NCI-H1092 treated with DMSO at 0.1 percent for 48 hours (cell line): Measurements from ENCODE around the gene SHKBP1.
"Not testable (repeated sequence)": the region's sequence is repeated elsewhere in the genome, so short reads cannot be mapped to it uniquely, and the experiment has no call there.

Experiments
- DNase-seq: peaks from one replicate; lab custom pipeline; 2025; lab: John Stamatoyannopoulos, UW

The SHKBP1 gene, protein sequence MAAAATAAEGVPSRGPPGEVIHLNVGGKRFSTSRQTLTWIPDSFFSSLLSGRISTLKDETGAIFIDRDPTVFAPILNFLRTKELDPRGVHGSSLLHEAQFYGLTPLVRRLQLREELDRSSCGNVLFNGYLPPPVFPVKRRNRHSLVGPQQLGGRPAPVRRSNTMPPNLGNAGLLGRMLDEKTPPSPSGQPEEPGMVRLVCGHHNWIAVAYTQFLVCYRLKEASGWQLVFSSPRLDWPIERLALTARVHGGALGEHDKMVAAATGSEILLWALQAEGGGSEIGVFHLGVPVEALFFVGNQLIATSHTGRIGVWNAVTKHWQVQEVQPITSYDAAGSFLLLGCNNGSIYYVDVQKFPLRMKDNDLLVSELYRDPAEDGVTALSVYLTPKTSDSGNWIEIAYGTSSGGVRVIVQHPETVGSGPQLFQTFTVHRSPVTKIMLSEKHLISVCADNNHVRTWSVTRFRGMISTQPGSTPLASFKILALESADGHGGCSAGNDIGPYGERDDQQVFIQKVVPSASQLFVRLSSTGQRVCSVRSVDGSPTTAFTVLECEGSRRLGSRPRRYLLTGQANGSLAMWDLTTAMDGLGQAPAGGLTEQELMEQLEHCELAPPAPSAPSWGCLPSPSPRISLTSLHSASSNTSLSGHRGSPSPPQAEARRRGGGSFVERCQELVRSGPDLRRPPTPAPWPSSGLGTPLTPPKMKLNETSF

DNA sequence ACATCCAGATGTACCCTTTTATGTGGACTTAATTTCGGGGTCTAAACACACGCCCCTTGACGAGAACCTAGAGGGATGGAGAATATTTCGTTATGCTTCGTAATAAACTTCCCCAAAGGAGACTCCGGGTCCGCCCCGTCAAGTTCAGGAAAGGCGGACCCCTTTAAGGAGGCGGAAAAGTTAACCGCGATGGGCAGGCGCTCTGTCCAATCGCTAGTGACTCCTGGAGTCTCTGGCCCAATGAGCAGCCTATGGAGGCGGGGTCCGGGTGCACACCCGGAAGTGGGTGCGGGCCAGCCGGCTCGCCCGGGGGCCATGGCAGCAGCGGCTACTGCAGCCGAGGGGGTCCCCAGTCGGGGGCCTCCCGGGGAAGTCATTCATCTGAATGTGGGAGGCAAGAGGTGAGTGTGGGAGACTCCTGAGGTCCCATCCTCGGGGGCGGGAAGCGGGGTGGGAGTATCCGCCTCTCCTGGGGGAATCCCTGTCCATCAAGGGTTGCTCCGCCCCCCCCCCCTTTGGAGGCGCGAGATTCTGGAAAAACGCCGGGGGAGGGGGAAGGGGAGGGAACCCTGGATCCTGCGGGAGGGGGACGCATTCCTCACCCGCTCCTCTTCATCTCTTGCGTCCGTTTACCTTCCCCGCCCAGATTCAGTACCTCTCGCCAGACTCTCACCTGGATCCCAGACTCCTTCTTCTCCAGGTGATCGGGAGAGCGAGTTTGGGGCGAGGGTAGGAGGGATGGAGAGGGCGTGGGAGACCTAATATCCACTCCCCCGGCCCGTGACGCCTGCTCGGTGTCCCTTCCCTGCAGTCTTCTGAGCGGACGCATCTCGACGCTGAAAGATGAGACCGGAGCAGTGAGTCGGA lies at the start of gene SHKBP1:
SHKBP1 (plus strand) TSS at position 289 of the 867 bp plus-strand sequence; CDS start at position 316, 27 bp downstream.
- peak; percentile 83 for DNase-seq

GRCh38 chr19:40528078-40528477 lies 48.6 kb upstream of the SHKBP1 start:
- no peak for DNase-seq

DNA sequence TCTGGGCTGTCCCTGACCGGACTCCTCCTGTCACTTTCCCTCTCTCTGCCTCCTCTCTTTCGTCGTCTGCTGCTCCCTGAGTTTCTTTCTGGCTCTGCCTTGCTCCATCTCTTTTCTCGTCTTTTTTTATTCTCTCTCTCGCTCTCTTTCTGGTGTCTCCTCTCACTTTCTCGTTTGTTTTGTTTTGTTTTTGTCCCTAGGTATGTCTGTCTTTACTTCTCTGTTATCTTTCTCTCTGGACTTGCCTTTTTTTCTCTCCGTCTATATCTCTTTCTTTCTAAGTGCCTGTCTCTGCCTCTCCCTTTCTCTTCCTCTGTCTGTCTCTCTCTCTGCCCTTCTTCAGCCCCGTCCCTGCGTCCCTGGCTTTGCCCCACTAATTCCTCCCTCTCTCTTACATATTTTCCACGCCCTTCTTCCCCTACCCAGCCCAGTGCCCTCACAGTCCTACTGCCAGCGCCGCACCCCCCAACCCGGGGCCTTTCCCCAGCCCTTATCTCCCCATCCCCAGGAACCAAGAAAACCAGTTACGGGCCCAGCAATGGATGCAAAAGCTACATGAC lies 48.1 kb upstream of the SHKBP1 start:
- no peak for DNase-seq

DNA sequence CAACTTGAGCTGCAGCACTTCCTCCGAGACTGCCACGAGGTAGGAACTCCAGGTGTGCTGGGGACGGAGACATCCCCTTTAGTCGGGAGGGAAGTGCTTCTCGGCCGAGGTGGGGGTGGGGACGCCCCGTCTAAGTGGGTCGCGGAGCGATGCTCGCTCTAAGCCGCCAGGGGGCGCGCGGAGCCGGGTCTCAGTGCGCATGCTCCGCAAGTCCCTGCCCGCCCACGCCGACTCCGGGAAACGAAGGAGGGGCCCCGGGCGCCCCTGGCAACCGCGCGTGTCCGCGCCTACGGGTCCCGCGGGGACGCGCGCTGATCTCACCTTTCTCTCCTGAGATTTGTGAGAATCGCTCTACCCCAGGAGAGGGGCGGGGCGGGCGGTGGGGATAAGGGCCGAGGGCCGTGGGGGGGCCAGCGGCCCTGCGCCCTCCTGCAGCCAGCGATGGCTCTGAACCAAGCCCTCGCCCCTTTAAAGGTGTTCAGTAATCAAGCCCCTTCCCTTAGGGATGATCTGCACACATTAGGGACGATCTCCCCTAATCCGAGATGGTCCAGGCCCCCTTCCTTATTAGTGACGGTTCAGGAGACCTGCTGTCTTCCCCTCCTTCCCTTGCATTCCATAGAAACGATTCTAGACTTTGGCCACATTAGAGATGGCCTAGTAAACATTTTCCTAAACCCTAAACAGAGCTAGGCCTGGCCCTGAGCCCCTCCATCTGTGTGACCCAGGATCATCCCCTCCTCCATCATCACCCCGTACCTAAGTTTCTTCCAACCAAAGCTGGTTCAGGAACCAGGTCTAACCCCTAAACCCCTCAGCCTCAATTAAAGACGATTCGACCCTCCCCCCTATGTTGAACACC lies 47.3 kb upstream of the SHKBP1 start:
- DNase-seq = peak; percentile 76

GRCh38 chr19:40530091-40530901 lies 46.4 kb upstream of the SHKBP1 start:
- peak; percentile 8 for DNase-seq

- no peak for DNase-seq
Observed at GRCh38 chr19:40533508-40533907, 43.2 kb upstream of the SHKBP1 start.

DNA sequence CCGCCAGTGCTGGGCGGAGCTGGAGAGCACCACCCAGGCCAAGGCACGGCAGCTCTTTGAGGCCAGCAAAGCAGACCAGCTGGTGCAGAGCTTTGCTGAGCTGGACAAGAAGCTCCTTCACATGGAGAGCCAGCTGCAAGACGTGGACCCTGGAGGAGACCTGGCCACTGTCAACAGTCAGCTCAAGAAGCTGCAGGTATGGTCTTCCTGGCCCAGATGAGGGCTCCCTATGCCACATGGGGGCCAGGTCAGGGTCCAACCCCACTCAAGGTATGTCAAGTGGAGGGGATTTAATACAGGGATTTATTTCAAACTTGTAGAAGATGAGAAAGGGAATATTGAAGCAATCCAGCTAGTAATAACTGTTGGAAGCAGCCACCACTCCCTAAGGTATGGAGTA lies 42.5 kb upstream of the SHKBP1 start:
- DNase-seq = no peak

GRCh38 chr19:40539070-40539469 lies 37.6 kb upstream of the SHKBP1 start:
- no peak for DNase-seq

DNA sequence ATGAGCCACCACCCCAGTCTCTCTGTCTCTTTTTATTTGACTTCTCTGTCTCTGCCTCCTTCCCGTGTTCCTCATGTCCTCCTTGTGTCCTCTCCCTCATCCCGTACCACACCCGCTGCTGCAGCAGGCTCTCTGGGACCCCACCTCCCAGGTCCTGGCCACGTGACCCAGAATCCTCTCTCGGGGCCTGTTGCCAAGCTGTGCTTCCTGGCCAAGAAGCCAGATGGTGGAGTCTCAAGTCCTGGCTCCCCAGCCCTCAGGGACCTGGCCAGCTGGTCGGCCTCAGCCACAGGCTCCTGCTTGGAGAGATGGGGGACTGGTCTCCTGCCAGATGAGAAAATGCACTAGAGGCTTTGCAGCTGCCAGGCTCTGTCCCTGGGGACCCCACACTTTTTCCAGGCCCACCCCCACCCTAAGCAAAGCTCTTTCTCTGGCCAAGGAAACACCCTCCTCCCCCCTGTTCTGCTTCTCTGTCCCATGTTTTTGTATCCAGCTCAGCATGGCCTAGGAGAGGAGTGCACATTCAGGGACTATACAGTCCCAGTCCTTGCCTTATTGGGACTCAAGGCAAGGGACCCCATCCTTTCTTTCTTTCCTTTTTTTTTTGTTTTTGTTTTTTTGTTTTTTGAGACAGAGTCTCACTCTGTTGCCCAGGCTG lies 34.3 kb upstream of the SHKBP1 start:
- peak; percentile 89 for DNase-seq

- no peak for DNase-seq
Observed at GRCh38 chr19:40543029-40543597, 33.6 kb upstream of the SHKBP1 start.

DNA sequence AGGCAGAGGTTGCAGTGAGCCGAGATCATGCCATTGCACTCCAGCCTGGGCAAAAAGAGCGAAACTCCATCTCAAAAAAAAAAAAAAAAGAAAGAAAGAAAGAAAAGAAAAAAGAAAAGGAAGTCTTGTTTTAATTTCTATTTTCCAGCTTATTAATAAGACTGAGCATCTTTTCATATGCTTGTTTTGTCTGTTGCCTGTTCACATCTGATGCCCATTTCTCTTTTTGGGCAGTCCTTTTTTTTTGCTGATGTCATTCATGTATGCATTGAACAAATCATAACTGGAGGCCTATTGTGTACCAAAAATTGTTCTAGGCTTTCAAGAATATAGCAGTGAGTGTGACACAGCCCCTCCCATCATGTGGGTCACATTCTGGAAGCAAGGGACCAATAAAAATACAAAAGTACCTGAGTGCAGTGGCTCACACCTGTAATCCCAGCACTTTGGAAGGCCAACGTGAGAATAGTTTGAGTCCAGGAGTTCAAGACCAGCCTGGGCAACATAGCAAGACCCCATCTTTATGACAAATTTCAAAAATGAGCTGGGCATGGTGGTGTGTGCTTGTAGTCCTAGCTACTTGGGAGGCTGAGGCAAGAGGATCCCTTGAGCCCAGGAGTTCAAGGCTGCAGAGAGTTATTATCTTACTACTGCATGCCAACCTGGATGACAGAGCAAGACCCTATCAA lies 30.4 kb upstream of the SHKBP1 start:
- not testable (repeated sequence) for DNase-seq

DNA sequence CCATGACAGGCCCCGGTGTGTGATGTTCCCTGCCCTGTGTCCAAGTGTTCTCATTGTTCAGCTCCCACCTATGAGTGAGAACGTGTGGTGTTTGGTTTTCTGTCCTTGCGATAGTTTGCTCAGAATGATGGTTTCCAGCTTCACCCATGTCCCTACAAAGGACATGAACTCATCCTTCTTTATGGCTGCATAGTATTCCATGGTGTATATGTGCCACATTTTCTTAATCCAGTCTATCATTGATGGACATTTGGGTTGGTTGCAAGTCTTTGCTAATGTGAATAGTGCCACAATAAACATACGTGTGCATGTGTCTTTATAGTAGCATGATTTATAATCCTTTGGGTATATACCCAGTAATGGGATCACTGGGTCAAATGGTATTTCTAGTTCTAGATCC lies 29.5 kb upstream of the SHKBP1 start:
- DNase-seq = not testable (repeated sequence)

- DNase-seq = no peak
Observed at GRCh38 chr19:40547836-40548235, 28.8 kb upstream of the SHKBP1 start.

GRCh38 chr19:40549007-40549708 lies 27.5 kb upstream of the SHKBP1 start:
- peak; percentile 71 for DNase-seq

GRCh38 chr19:40550951-40551350 lies 25.7 kb upstream of the SHKBP1 start:
- no peak for DNase-seq

- no peak for DNase-seq
Observed at GRCh38 chr19:40552848-40553247, 23.8 kb upstream of the SHKBP1 start.

- DNase-seq = no peak
Observed at GRCh38 chr19:40553885-40554857, 22.5 kb upstream of the SHKBP1 start.
